PC-3 (cell line): ENCODE measurements around the gene CPN1. TPM values are rescaled to one million over a fixed set of nuclear protein-coding genes. Genes with fewer than 3 reads are reported as not detected.
"Not testable (repeated sequence)": the region's sequence is repeated elsewhere in the genome, so short reads cannot be mapped to it uniquely, and the experiment has no call there.

Experiments used
- ATAC-seq: fragments of 200-7000 bp; cut with Tn5 transposase; 2 replicates; pipeline ENCODE4 v1.9.1; 2020; ENCODE audit warnings: mild to moderate bottlenecking, moderate library complexity
- BruUV-seq: library from RNA; stranded (reverse); fragments of 400-500 nt; replicated peaks from 2 replicates; lab custom pipeline; 2021; lab: Mats Ljungman, UMichigan
- CTCF ChIA-PET: fragments of 300-600 bp; sonication (Branson Sonifier 250); formaldehyde crosslinking; loops from one replicate; lab custom pipeline; 2022; ENCODE audit warnings: antibody characterized with exemption; lab: Charles Lee
- POLR2A ChIA-PET: fragments of 300-600 bp; sonication (Branson Sonifier 250); formaldehyde crosslinking; loops from one replicate; lab custom pipeline; 2022; ENCODE audit warnings: antibody characterized with exemption; ENCODE audit not compliant: unreplicated experiment; lab: Charles Lee
- DNase-seq: peaks from one replicate; pipeline ENCODE4 v3.0.0-alpha.2; 2015
- H2AFZ ChIP-seq: fragments of 300-600 bp; sonication (generic); 2 replicates; pipeline ENCODE4 v1.6.0; 2016; ENCODE audit warnings: antibody characterized with exemption, low read length
- H3F3A ChIP-seq: fragments of 300-600 bp; sonication (generic); one replicate; pipeline ENCODE4 v1.6.0; 2017; ENCODE audit warnings: antibody characterized with exemption, low read length, control low read depth, mild to moderate bottlenecking; ENCODE audit not compliant: unreplicated experiment
- H3K27ac ChIP-seq: fragments of 300-600 bp; sonication (generic); 2 replicates; pipeline ENCODE4 v1.5.1; 2016; ENCODE audit warnings: mild to moderate bottlenecking, low read length
- H3K27me3 ChIP-seq: fragments of 300-600 bp; sonication (generic); 2 replicates; pipeline ENCODE4 v1.6.1; 2016; ENCODE audit warnings: low read length, mixed read lengths
- H3K36me3 ChIP-seq: fragments of 300-600 bp; sonication (generic); 2 replicates; pipeline ENCODE4 v1.6.1; 2016; ENCODE audit warnings: low read depth, mixed run types, low read length, mixed read lengths
- H3K4me1 ChIP-seq: fragments of 300-600 bp; sonication (generic); 2 replicates; pipeline ENCODE4 v1.5.1; 2016; ENCODE audit warnings: low read length; ENCODE audit not compliant: insufficient read depth
- H3K4me2 ChIP-seq: fragments of 300-600 bp; sonication (generic); 2 replicates; pipeline ENCODE4 v1.6.0; 2016; ENCODE audit warnings: low read length
- H3K4me3 ChIP-seq: fragments of 300-600 bp; sonication (generic); 2 replicates; pipeline ENCODE4 v1.5.1; 2016; ENCODE audit warnings: mild to moderate bottlenecking, low read length, mixed read lengths
- H3K79me2 ChIP-seq: fragments of 300-600 bp; sonication (generic); 2 replicates; pipeline ENCODE4 v1.6.1; 2017; ENCODE audit warnings: low read length, mixed read lengths
- H3K9ac ChIP-seq: fragments of 300-600 bp; sonication (generic); 2 replicates; pipeline ENCODE4 v1.6.0; 2016; ENCODE audit warnings: mild to moderate bottlenecking, low read length
- H3K9me2 ChIP-seq: fragments of 300-600 bp; sonication (generic); replicated peaks from 2 replicates; pipeline ENCODE4 v1.6.1; 2016; ENCODE audit warnings: mixed run types, low read length, mixed read lengths
- H3K9me3 ChIP-seq: fragments of 300-600 bp; sonication (generic); 2 replicates; pipeline ENCODE4 v1.6.1; 2016; ENCODE audit warnings: low read length, mixed read lengths
- H4K20me1 ChIP-seq: fragments of 300-600 bp; sonication (generic); 2 replicates; pipeline ENCODE4 v1.6.1; 2016; ENCODE audit warnings: low read length, mixed read lengths
- CTCF ChIP-seq: fragments of 300-600 bp; sonication (generic); conservative IDR thresholded peaks from 2 replicates; pipeline ENCODE4 v1.5.1; 2017; ENCODE audit warnings: antibody characterized with exemption, low read depth, mild to moderate bottlenecking, low read length
- EZH2 ChIP-seq: fragments of 300-600 bp; sonication (generic); IDR thresholded peaks from one replicate; pipeline ENCODE4 v1.6.1; 2017; ENCODE audit warnings: antibody characterized with exemption, mild to moderate bottlenecking, low read length; ENCODE audit not compliant: unreplicated experiment
- EZH2phosphoT487 ChIP-seq: fragments of 300-600 bp; sonication (generic); IDR thresholded peaks from 2 replicates; pipeline ENCODE4 v1.6.1; 2018; ENCODE audit warnings: mild to moderate bottlenecking, antibody characterized with exemption, low read length, borderline replicate concordance
- intact Hi-C: fragments of 100-400 bp; cut with micrococcal nuclease; formaldehyde crosslinking; loops from 2 replicates; pipeline ENCODE4 v1.9.0; 2023
- total RNA-seq: library from RNA; depleted of rRNA; stranded (reverse); fragments of >200 nt; gene quantifications from 2 replicates; pipeline ENCODE4 v1.2.3, GENCODE V29; 2014

CPN1 gene
- total RNA-seq, 1 experiment from 2014 or later = not detected

DNA sequence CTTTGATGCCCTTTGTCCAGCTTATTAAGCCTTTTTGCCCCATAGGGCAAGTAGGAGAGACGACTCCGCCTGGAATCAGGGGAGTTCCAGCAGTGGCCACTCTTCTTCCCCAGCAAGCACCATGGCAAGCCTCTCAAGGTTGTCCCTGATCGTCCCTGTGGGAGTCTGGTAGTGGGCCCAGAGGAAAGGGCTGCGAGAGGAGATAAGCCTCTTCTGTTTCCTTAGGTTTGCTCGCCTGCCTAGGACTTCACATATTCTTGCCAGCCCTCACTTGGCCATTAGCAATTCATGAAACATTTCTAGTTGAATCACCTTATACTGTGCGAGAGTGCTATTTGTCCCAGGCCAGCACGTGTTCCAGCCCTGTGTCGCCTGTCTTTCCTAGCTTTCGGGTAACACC, 47.8 kb upstream of the CPN1 start:
- ATAC-seq = no peak
- Histone ChIP-seq H3K27ac (no peak overlapping the region), H4K20me1 (no peaks in the 10 kb centered on the region), H3K9ac (no peak overlapping the region), H3K36me3 (no peaks in the 10 kb centered on the region), H3K9me3 (no peaks in the 10 kb centered on the region), H3K4me1 (no peaks in the 10 kb centered on the region), H3K4me3 (no peak overlapping the region), H3K9me2 (no peaks in the 10 kb centered on the region), H3K79me2 (no peaks in the 10 kb centered on the region), H2AFZ (no peak overlapping the region), H3K27me3 (no peaks in the 10 kb centered on the region), H3K4me2 (no peak overlapping the region), H3F3A (no peaks in the 10 kb centered on the region)
- BruUV-seq = no TSS peak
- ChIA-PET CTCF (no interaction called here), POLR2A (no interaction called here)
- no peak for DNase-seq
- TF ChIP-seq EZH2 (no peak), EZH2phosphoT487 (no peak), CTCF (no peak)
- intact Hi-C loops = no loop called here

- Histone ChIP-seq H3K79me2 (no peaks in the 10 kb centered on the region), H3K36me3 (no peaks in the 10 kb centered on the region), H3K4me1 (no peaks in the 10 kb centered on the region), H3K9me2 (no peaks in the 10 kb centered on the region), H3K9ac (no peak overlapping the region), H3K9me3 (no peaks in the 10 kb centered on the region), H3K4me3 (no peak overlapping the region), H3K4me2 (no peak overlapping the region), H3F3A (no peaks in the 10 kb centered on the region), H2AFZ (no peak overlapping the region), H4K20me1 (no peaks in the 10 kb centered on the region), H3K27ac (no peak overlapping the region), H3K27me3 (no peaks in the 10 kb centered on the region)
- ATAC-seq (no peak), DNase-seq (no peak)
- POLR2A ChIA-PET = no interaction called here
- intact Hi-C loops = no loop called here
- TF ChIP-seq EZH2 = no peak
- no peak for TF ChIP-seq EZH2phosphoT487
- no peak for TF ChIP-seq CTCF
- CTCF ChIA-PET = no interaction called here
- BruUV-seq = no TSS peak
These were observed 47.3 kb upstream of the CPN1 start for GRCh38 chr10:100128951-100129350.

- H3K27me3 ChIP-seq, H3F3A ChIP-seq, H3K9ac ChIP-seq, H3K4me1 ChIP-seq, DNase-seq, H3K4me3 ChIP-seq, intact Hi-C loops, CTCF ChIA-PET, H3K36me3 ChIP-seq, H3K9me2 ChIP-seq, H3K4me2 ChIP-seq, H3K79me2 ChIP-seq, BruUV-seq, ATAC-seq, H2AFZ ChIP-seq, H3K9me3 ChIP-seq, H3K27ac ChIP-seq, H4K20me1 ChIP-seq, POLR2A ChIA-PET: not testable (repeated sequence)
These were observed 43.7 kb upstream of the CPN1 start for GRCh38 chr10:100125335-100125734.
